Measurements from ENCODE around the gene ATP5ME.
"Not testable (repeated sequence)": the region's sequence is repeated elsewhere in the genome, so short reads cannot be mapped to it uniquely, and the experiment has no call there.

Gene ATP5ME

GRCh38 chr4:649751-650310 lies 24.2 kb downstream of the ATP5ME start:
- in situ Hi-C loops (cut with HindIII; ENCODE audit: low sequenced_read_pairs) = no loop called here
- TF ChIP-seq, protein P1, sequence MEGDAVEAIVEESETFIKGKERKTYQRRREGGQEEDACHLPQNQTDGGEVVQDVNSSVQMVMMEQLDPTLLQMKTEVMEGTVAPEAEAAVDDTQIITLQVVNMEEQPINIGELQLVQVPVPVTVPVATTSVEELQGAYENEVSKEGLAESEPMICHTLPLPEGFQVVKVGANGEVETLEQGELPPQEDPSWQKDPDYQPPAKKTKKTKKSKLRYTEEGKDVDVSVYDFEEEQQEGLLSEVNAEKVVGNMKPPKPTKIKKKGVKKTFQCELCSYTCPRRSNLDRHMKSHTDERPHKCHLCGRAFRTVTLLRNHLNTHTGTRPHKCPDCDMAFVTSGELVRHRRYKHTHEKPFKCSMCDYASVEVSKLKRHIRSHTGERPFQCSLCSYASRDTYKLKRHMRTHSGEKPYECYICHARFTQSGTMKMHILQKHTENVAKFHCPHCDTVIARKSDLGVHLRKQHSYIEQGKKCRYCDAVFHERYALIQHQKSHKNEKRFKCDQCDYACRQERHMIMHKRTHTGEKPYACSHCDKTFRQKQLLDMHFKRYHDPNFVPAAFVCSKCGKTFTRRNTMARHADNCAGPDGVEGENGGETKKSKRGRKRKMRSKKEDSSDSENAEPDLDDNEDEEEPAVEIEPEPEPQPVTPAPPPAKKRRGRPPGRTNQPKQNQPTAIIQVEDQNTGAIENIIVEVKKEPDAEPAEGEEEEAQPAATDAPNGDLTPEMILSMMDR (IDR thresholded peaks at IDR 0.05; ENCODE audit: low read depth, low read length) = no peak
- H3K4me3 ChIP-seq (ENCODE audit: low read depth, low read length) = no peak overlapping the region

GRCh38 chr4:649293-649625 lies 24.8 kb downstream of the ATP5ME start:
- in situ Hi-C loops (cut with HindIII; ENCODE audit: low sequenced_read_pairs) = no loop called here
- TF ChIP-seq, protein P1 (IDR thresholded peaks at IDR 0.05; ENCODE audit: low read depth, low read length) = no peak
- no peak for DNase-seq (ENCODE audit: low read depth, low spot score)
- no peak overlapping the region for H3K4me3 ChIP-seq (ENCODE audit: low read depth, low read length)

More at GRCh38 chr4:649751-650310, 24.2 kb downstream of the ATP5ME start:
- DNase-seq (ENCODE audit: low read depth, low spot score) = no peak

GRCh38 chr4:648579-649292 lies 25.3 kb downstream of the ATP5ME start:
- TF ChIP-seq, protein P1 (IDR thresholded peaks at IDR 0.05; ENCODE audit: low read depth, low read length) = no peak
- no peak overlapping the region for H3K4me3 ChIP-seq (ENCODE audit: low read depth, low read length)
- no peak for DNase-seq (ENCODE audit: low read depth, low spot score)
- in situ Hi-C loops (cut with HindIII; ENCODE audit: low sequenced_read_pairs) = no loop called here

DNA sequence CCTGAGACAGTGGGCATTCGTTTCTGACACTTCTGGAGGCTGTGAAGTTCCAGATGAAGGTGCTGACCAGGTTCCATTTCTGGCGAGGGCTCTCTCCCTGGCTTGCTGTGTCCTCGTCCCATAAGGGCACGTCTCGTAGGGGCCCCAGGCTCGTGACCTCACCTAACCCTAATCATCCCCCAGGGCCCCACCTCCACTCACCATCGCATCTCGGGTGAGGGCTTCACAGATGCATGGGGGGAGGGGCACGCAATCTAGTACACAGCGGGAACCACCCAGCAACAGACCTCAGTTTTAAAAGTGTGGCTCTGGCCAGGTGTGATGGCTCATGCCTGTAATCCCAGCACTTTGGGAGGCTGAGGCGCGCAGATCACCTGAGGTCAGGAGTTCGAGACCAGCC lies 26.6 kb downstream of the ATP5ME start:
- H3K4me3 ChIP-seq (ENCODE audit: low read depth, low read length) = no peak overlapping the region
- DNase-seq (ENCODE audit: low read depth, low spot score) = no peak
- in situ Hi-C loops (cut with HindIII; ENCODE audit: low sequenced_read_pairs) = no loop called here
- TF ChIP-seq, protein P1 (IDR thresholded peaks at IDR 0.05; ENCODE audit: low read depth, low read length) = no peak

GRCh38 chr4:646460-646859 lies 27.6 kb downstream of the ATP5ME start:
- in situ Hi-C loops (cut with HindIII; ENCODE audit: low sequenced_read_pairs) = no loop called here
- TF ChIP-seq, protein P1 (IDR thresholded peaks at IDR 0.05; ENCODE audit: low read depth, low read length) = no peak
- DNase-seq (ENCODE audit: low read depth, low spot score) = no peak
- no peak overlapping the region for H3K4me3 ChIP-seq (ENCODE audit: low read depth, low read length)

GRCh38 chr4:642366-642765 lies 31.7 kb downstream of the ATP5ME start:
- H3K4me3 ChIP-seq (ENCODE audit: low read depth, low read length); DNase-seq (ENCODE audit: low read depth, low spot score); in situ Hi-C loops (cut with HindIII; ENCODE audit: low sequenced_read_pairs): not testable (repeated sequence)

- in situ Hi-C loops (cut with HindIII; ENCODE audit: low sequenced_read_pairs) = no loop called here
- TF ChIP-seq, protein P1 (IDR thresholded peaks at IDR 0.05; ENCODE audit: low read depth, low read length) = no peak
- H3K4me3 ChIP-seq (ENCODE audit: low read depth, low read length) = no peak overlapping the region
- DNase-seq (ENCODE audit: low read depth, low spot score) = no peak
These were observed 36.4 kb downstream of the ATP5ME start for GRCh38 chr4:637536-638280.

All from astrocyte of the spinal cord (primary cell).